Thymus (tissue), 11 donors: ENCODE measurements around the gene OPHN1. TPM values are rescaled to one million over a fixed set of nuclear protein-coding genes. Genes with fewer than 3 reads are reported as not detected.
"Not testable (repeated sequence)": the region's sequence is repeated elsewhere in the genome, so short reads cannot be mapped to it uniquely, and the experiment has no call there.

Experiments
- DNase-seq, 9 donors: peaks; one replicate each; pipeline ENCODE4 v3.0.0-alpha.2; 2013; ENCODE audit warnings: low spot score in 9 of 9, low read depth in 6 of 9, missing footprints in 1 of 9
- H3K27ac ChIP-seq, 2 donors: one replicate each; pipeline ENCODE4 v1.5.1; 2013; ENCODE audit warnings: control low read depth in 1 of 2, low read depth in 1 of 2, low read length in 1 of 2, mild to moderate bottlenecking in 1 of 2, moderate library complexity in 1 of 2
- H3K27me3 ChIP-seq, 2 donors: one replicate each; pipeline ENCODE4 v1.5.1; 2013; ENCODE audit warnings: low read length in 1 of 2; ENCODE audit not compliant: control insufficient read depth in 2 of 2, insufficient read depth in 1 of 2
- H3K36me3 ChIP-seq, 2 donors: one replicate each; pipeline ENCODE4 v1.5.1; 2013; ENCODE audit warnings: low read length in 1 of 2, mild to moderate bottlenecking in 1 of 2, moderate library complexity in 1 of 2; ENCODE audit not compliant: control insufficient read depth in 2 of 2, insufficient read depth in 2 of 2
- H3K4me1 ChIP-seq, 2 donors: one replicate each; pipeline ENCODE4 v1.5.1; 2013; ENCODE audit warnings: low read length in 2 of 2; ENCODE audit not compliant: control insufficient read depth in 2 of 2, insufficient read depth in 2 of 2
- H3K4me3 ChIP-seq, 2 donors: one replicate each; pipeline ENCODE4 v1.5.1; 2013; ENCODE audit warnings: low read length in 2 of 2, control low read depth in 1 of 2, mild to moderate bottlenecking in 1 of 2
- H3K9me3 ChIP-seq, 2 donors: one replicate each; pipeline ENCODE4 v1.5.1; 2013; ENCODE audit warnings: low read length in 1 of 2, mild to moderate bottlenecking in 1 of 2; ENCODE audit not compliant: control insufficient read depth in 2 of 2, insufficient read depth in 1 of 2
- WGBS: extraction: QIAGEN DNeasy Blood & Tissue Kit; methylation state at CpG from one replicate; pipeline ENCODE4 v1.1.7; 2013; 5-methylcytosine and 5-hydroxymethylcytosine counted together
- polyA plus RNA-seq: library from polyadenylated mRNA; stranded (reverse); fragments of 200-250 nt; gene quantifications from one replicate; pipeline ENCODE4 v1.2.3, GENCODE V29; 2013
- total RNA-seq: library from RNA; stranded (reverse); fragments of 120-200 nt; gene quantifications from one replicate; pipeline ENCODE4 v1.2.4, GENCODE V29; 2013
- donor health status: healthy.

Gene OPHN1
- total and polyA plus RNA-seq, 2 donors = 0.64 to 1.2 TPM

- no peak for DNase-seq
- H3K4me1 ChIP-seq = no peaks in the 10 kb centered on the region
- no peak overlapping the region for H3K4me3 ChIP-seq
- no peaks in the 10 kb centered on the region for H3K27me3 ChIP-seq
- H3K9me3 ChIP-seq = no peaks in the 10 kb centered on the region
- 58% methylated on average over 1 of the region's 1 CpG for WGBS
- H3K36me3 ChIP-seq = no peaks in the 10 kb centered on the region
- H3K27ac ChIP-seq = no peak overlapping the region
Measured at GRCh38 chrX:68415316-68415715, 18.0 kb downstream of the OPHN1 start.

GRCh38 chrX:68413254-68413653, 20.0 kb downstream of the OPHN1 start:
- Histone ChIP-seq H3K27ac (no peak overlapping the region), H3K27me3 (no peaks in the 10 kb centered on the region), H3K4me1 (no peaks in the 10 kb centered on the region), H3K9me3 (no peaks in the 10 kb centered on the region), H3K36me3 (no peaks in the 10 kb centered on the region), H3K4me3 (no peak overlapping the region)
- no peak for DNase-seq
- WGBS = 91% methylated on average over 3 of the region's 3 CpGs

- WGBS = 95% methylated on average over 3 of the region's 3 CpGs
Measured at GRCh38 chrX:68411729-68412128, 21.6 kb downstream of the OPHN1 start.

GRCh38 chrX:68409194-68409593, 24.1 kb downstream of the OPHN1 start:
- DNase-seq = no peak
- Histone ChIP-seq H3K36me3 (no peaks in the 10 kb centered on the region), H3K9me3 (no peaks in the 10 kb centered on the region), H3K27ac (no peak overlapping the region), H3K4me1 (no peaks in the 10 kb centered on the region), H3K4me3 (no peak overlapping the region), H3K27me3 (no peaks in the 10 kb centered on the region)
- 98% methylated on average over 1 of the region's 1 CpG for WGBS

More at GRCh38 chrX:68411729-68412128, 21.6 kb downstream of the OPHN1 start:
- no peaks in the 10 kb centered on the region for H3K4me1 ChIP-seq
- H3K9me3 ChIP-seq = no peaks in the 10 kb centered on the region
- H3K27me3 ChIP-seq = no peaks in the 10 kb centered on the region
- H3K27ac ChIP-seq = no peak overlapping the region
- no peak for DNase-seq
- no peaks in the 10 kb centered on the region for H3K36me3 ChIP-seq
- H3K4me3 ChIP-seq = no peak overlapping the region

GRCh38 chrX:68403522-68403921, 29.8 kb downstream of the OPHN1 start:
- WGBS = 89% methylated on average over 6 of the region's 6 CpGs
- H3K27ac ChIP-seq = no peak overlapping the region
- no peaks in the 10 kb centered on the region for H3K4me1 ChIP-seq
- H3K27me3 ChIP-seq = no peaks in the 10 kb centered on the region
- no peak for DNase-seq
- no peak overlapping the region for H3K4me3 ChIP-seq
- no peaks in the 10 kb centered on the region for H3K36me3 ChIP-seq
- no peaks in the 10 kb centered on the region for H3K9me3 ChIP-seq

GRCh38 chrX:68403038-68403437, 30.3 kb downstream of the OPHN1 start:
- WGBS = 93% methylated on average over 2 of the region's 2 CpGs
- Histone ChIP-seq H3K36me3 (no peaks in the 10 kb centered on the region), H3K27me3 (no peaks in the 10 kb centered on the region), H3K4me3 (no peak overlapping the region), H3K27ac (no peak overlapping the region), H3K4me1 (no peaks in the 10 kb centered on the region), H3K9me3 (no peaks in the 10 kb centered on the region)
- no peak for DNase-seq

GRCh38 chrX:68402094-68402493, 31.2 kb downstream of the OPHN1 start:
- H3K4me1 ChIP-seq = no peaks in the 10 kb centered on the region
- no peaks in the 10 kb centered on the region for H3K36me3 ChIP-seq
- no peak overlapping the region for H3K27ac ChIP-seq
- no peaks in the 10 kb centered on the region for H3K9me3 ChIP-seq
- no peak for DNase-seq
- WGBS = 98% methylated on average over 2 of the region's 2 CpGs
- no peaks in the 10 kb centered on the region for H3K27me3 ChIP-seq
- no peak overlapping the region for H3K4me3 ChIP-seq

GRCh38 chrX:68398291-68398690, 35.0 kb downstream of the OPHN1 start:
- 92% methylated on average over 3 of the region's 3 CpGs for WGBS
- no peaks in the 10 kb centered on the region for H3K9me3 ChIP-seq
- DNase-seq = no peak

GRCh38 chrX:68396953-68397352, 36.3 kb downstream of the OPHN1 start:
- no peaks in the 10 kb centered on the region for H3K4me1 ChIP-seq
- H3K27ac ChIP-seq = no peak overlapping the region
- no peak overlapping the region for H3K4me3 ChIP-seq
- DNase-seq = no peak
- H3K27me3 ChIP-seq = no peaks in the 10 kb centered on the region
- 100% methylated on average over 2 of the region's 2 CpGs for WGBS
- H3K9me3 ChIP-seq = no peaks in the 10 kb centered on the region
- H3K36me3 ChIP-seq = no peaks in the 10 kb centered on the region

More at GRCh38 chrX:68398291-68398690, 35.0 kb downstream of the OPHN1 start:
- H3K27me3 ChIP-seq = no peaks in the 10 kb centered on the region
- H3K4me3 ChIP-seq = no peak overlapping the region
- no peaks in the 10 kb centered on the region for H3K4me1 ChIP-seq
- H3K27ac ChIP-seq = no peak overlapping the region
- H3K36me3 ChIP-seq = no peaks in the 10 kb centered on the region

GRCh38 chrX:68389419-68389960, 43.8 kb downstream of the OPHN1 start:
- DNase-seq, H3K27me3 ChIP-seq, H3K9me3 ChIP-seq, H3K4me1 ChIP-seq, H3K36me3 ChIP-seq, H3K4me3 ChIP-seq, H3K27ac ChIP-seq: not testable (repeated sequence)
- WGBS = 91% methylated on average over 3 of the region's 3 CpGs
